ENCODE measurements around the gene LHX4. TPM values are rescaled to one million over a fixed set of nuclear protein-coding genes. Genes with fewer than 3 reads are reported as not detected.

LHX4 gene
- total and polyA plus RNA-seq, 10 of the 15 experiments (the other 5 are each of a cell fraction or from before 2014, with no cell fraction given): 0.05 to 0.80 (median 0.32) TPM; not detected in 6

GRCh38 chr1:180264595-180264994 lies 34.5 kb downstream of the LHX4 start (continued):
- TF ChIP-seq CEBPZ (IDR thresholded peaks at IDR 0.05; ENCODE audit: low read depth, low read length) (no peak), IRF3 (IDR thresholded peaks at IDR 0.05) (no peak), CEBPB (IDR thresholded peaks at IDR 0.05; ENCODE audit: borderline replicate concordance in 1 of 2, low read depth in 2 of 2, low read length in 2 of 2) (no peak), CBX3 (IDR thresholded peaks at IDR 0.05; ENCODE audit: borderline replicate concordance, low read depth) (no peak), TCF12 (IDR thresholded peaks at IDR 0.05; ENCODE audit: low read depth, low read length) (no peak), E2F8 (IDR thresholded peaks at IDR 0.05; ENCODE audit: low read depth, partially characterized antibody) (no peak)
